DMS 273 (cell line): ENCODE results near the gene GPC1.

Experiments
- DNase-seq: peaks from one replicate; lab custom pipeline; 2025; ENCODE audit not compliant: unreplicated experiment; lab: John Stamatoyannopoulos, UW

GPC1 gene

DNA sequence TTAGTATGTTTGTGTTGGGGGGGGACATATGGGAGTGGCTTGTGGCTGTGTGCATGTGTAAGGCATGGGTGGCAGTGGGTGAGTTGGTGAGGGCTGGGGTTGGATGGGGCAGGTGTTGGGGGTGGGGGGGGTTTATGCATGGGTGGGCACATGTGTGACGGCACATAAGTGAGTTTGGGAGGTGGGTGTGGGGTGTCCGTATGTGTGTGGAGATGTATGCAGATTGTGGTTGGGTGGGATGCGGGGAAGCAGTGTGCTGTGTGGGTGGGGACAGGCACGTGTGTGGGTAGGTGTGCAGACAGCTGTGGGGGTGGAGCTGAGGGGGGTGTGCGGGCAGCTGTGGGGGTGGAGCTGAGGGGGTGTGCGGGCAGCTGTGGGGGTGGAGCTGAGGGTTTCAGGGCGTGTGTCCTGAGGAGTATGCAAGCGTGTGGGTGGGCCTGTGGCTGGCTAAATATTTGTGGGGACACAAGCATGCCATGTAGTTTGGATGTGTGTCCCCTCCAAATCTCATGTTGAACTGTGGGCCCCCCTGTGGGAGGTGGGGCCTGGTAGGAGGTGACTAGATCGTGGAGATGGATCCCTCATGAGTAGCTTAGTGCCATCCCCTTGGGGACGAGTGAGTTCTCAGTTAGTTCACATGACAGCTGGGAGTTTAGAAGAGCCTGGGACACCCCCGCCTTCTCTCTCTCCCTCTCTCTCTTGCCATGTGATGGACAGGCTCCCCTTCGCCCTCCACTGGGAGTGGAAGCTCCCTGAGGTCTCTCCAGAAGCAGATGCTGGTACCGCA is 62.9 kb downstream of the GPC1 start:
- DNase-seq: no peak

DNA sequence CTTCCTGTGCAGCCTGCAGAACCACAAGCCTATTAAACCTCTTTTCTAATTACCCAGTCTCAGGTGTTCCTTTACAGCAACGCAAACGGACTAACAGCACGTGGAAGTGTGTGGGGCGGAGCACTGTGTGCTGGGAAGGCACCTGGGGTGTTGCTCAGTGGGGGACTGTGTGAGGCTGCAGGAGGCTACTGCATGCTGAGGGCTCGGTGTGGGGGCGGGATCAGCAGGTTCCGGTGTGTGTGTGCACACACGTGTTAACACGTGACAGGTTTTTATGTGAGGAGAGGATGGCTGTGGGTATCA is 63.4 kb downstream of the GPC1 start:
- no peak for DNase-seq

DNA sequence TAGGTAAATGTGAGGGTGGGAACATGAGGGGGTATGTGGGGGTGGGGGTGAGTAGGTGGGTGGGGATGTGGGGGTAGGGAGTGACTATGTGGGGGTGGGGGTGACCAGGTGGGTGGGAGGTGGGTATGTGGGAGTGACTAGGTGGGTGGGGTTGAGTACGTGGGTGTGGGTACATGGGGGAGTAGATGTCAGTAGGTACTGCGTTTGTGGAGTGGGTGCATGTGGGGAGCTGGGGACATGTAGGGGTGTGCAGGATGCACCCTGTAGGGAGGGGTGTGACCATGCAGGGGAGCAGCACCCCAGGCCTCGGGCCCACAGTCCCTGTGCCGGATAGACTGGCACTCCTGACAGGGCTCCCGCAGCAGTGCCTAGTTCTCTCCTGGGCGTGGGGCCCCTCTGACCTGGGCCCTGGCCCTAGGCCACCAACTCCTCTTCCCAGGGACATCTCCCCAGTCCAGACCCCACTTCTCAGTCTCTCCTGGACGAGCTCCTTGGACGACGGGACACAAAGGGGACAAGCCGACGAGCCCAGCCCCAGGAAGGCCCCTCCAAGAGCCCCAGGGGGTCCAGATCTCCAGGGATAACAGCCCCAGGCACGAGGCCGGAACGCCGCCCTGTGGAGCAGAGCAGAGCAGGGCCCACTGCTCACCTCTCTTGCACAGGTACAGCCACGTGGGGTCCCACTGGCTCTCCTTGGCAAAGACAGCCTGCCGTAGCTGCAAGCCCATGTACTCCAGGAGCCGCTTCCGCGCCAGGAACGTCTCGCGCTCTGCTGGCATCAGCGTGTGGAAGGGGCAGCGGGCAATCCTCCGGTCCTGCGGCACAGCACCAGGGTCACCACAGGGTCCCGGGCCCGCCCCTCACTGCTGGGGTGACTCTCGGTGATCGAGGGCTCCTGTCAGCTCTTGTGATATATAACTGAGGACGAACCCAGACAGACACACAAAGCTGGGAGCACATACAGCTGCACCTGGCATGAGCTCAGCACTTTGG is 64.1 kb downstream of the GPC1 start:
- no peak for DNase-seq

DNA sequence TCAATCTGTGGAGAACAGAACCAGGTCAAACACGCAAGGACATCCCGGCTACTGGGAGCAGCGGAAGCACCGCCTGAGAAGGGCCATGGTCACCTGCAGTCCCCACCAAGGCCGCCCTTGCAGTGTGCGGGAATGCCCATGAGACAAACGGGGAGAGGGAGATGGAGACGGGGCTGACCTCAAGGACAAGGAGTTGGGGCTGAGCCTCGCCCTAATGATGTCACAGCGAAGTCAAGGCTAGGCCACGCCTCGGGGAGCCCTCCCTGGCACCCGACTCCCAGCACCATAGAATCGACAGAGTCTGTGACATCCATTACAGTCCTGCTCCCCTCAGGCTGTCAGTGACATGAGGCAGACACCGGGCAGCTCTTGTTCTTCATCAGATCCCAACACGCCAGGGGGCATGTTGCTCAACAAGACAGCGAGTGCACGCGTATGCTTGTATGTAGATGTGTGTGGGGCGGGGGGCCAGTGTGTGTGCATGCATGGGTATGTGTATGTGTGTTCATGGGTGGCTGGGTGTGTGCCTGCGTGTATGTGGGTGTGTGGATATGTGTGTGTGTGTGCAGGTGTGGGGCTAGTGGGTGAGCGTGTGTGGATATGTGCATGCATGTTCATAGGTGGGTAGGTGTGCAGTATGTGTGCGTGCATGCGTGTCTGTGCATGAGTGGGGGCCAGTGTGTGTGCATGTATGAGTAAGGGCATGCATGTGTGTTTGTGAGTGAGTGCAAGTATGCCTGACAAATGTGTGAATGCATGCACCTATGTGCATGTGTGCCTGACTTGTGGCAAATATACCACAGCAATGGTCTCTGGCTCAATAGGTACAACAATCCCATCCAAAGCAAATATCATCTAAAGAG is 65.3 kb downstream of the GPC1 start:
- DNase-seq: no peak

DNA sequence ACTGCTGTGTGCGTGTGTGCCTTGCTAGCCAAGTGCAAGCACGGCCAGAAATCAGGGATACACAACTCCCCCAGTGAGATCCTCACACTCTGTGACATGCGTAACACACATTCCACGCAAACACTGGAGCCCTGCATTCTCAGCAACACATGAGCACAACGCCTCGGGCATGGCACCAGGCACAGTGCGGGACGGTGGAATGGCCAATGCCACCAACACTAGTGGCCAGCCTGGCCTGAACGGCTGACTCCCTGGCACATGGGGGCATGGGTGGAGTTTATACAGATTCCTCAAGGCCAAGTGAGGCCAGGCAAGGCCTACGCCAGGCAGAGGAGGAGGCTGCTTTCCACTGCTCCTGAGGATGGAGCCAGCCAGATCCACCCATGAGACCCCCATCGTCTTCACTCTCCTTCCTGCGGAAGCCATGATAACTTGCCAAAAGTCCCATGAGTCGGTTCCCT is 66.1 kb downstream of the GPC1 start:
- DNase-seq: no peak

DNA sequence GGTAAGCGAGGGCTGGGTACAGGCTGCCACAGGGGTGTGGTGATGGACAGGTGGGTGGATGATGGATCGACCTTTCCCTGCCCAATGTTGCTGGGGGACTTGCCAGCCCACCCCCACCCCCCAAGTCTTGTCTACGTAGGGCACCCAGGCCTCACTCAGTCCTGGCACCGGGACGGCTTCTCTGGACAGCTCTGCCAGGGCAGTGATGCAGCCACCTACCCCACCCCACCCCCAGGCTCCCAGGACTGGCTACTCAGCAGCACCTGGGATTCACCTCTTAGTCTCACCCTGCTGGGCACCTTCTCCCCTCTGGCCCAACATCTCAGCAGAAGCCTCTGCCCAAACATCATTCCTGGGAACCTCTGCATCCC is 66.6 kb downstream of the GPC1 start:
- DNase-seq: no peak

DNA sequence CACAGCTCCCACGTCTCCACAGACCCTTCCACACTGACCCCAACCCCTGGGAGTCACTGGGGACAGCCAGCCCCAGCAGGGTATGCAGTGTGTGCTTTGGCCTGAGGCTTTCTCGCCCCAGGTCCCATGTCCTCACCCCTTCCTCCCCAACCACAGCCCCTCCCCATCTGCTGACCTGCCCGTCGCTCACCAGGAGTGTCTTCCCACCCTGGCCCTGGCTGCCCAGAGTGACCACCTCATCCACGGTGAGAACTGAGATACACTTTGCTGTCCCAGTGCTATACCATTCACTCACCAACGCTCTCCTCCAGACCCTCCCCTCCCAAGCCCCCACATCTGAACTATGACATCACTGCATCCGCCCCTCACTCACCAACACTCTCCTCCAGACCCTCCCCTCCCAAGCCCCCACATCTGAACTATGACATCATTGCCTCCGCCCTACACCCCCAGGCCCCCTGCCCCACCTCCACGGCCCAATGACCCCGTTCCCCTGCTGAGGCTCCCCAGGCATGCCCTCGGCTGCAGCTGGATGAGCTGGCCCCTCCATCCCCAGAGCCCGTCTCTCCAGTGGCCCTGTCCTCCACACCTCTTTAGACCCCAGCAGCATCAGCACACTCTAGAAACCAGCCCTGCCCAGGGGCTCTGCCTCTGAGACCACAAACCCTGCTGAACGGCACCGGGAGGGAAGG is 67.1 kb downstream of the GPC1 start:
- no peak for DNase-seq

DNA sequence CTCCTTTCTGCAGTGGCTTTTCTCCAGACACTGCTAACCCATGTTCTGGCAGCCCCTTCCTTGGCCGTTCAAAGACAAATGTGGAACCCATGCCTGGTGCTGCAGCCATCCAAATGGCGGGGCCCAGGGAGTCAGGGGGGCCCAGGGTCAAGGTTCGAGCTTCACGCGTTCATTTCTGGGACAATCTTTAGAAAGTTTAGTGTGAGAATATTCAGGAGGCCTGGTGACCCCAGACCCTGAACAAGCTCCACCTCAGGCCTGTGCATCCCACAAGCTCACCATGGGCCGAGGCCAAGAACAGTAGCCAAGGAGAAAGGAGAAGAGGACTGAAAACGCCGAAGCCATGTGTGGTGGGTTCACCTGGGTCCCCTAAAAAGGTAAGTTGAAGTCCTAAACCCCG is 67.9 kb downstream of the GPC1 start:
- DNase-seq: no peak

DNA sequence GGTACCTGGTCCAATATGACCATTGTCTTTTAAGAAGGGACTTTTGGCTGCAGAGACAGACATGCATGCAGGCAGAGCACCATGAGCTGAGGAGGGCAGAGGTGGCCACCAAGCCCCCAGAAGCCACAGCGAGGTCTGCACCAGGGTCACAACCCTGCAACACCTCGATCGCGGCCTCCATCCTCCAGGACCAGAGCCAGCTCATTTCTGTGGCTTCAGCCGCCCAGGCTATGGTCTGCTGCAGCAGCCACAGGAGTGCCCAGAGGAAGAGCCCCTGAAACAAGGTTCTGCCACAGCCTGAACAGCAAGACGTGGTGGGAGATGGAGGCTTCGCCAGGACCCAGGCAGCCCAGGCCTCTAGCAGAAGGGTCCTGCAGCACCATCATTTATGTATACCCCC is 68.4 kb downstream of the GPC1 start:
- DNase-seq: no peak

DNA sequence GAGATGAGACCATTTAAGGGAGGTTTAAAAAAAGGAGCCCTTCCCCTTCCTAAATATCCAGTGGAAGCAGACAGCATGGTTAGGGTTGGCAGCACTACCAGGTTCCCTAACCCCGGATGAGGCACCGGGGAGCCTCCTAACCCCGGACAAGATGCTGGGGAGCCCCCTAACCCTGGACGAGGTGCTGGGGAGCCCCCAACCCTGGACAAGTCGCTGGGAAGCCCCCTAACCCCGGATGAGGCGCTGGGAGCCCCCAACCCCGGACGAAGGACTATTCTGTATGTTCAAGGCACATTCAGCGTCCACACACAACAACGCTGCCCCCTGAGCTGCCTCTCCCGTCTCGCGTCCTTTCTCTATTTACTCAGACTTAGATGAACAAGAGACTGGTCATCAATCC is 70.4 kb downstream of the GPC1 start:
- no peak for DNase-seq

DNA sequence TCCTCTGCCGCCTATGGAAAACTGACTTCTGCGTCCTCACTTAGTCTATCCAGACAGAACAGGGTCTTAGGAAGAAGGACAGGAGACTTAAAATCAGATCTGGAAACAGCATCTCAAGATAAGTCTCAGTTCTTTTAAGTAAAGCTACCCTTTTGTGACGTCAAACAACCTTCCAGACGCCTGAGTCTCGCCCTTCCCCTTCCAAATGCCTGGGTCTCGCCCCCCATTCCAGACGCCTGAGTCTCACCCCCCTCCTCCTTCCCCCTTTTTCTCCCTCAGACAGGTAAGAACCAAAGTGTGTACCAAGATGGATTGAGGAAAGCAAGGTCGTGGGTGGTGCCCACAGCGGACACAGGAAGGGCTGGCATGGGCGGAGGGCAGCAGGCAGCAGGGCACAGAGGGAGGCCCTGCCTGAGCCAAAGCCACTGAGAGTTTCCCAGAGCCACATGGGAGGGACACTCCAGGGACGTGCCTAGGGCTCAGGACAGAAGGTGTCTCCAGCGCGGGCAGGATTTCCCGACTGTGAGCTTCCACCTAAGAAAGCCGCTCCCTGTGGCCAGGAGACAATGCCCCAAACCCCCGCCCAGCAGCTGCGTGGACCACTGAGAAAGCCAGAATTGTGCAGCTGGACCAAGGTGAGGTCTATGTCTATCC is 71.1 kb downstream of the GPC1 start:
- no peak for DNase-seq

DNA sequence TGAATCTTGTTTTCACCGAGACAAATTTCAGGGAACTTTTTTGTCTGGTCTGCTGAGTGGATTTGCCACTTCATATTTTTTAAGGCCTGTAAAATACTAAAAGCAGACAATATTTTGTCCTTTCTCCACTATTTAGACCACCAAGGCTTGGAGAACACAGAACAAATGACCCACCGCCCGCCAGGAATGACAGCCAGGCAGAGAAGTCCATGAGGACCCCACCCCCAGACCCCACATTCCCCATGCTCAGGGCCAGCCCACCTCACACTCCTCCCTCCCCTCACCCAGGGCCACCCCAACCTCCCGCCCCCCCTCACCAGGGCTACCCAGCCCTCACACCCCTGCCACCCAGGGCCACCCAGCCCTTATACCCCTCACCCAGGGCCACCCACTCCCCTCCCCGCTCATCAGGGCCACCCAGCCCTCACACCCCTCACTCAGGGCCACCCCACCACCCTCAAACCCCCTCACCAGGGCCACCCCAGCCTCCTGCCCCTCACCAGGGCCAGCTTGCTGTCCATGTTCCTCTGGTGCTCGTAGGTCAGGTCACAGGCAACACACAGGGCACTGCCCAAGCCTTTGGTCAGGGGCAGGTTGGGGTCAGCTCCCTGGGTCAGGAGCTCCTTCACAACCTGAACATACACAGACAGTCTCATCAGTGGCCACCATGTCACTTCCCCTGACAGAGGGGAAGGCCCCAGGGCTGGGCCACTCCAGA is 71.8 kb downstream of the GPC1 start:
- DNase-seq: no peak

DNA sequence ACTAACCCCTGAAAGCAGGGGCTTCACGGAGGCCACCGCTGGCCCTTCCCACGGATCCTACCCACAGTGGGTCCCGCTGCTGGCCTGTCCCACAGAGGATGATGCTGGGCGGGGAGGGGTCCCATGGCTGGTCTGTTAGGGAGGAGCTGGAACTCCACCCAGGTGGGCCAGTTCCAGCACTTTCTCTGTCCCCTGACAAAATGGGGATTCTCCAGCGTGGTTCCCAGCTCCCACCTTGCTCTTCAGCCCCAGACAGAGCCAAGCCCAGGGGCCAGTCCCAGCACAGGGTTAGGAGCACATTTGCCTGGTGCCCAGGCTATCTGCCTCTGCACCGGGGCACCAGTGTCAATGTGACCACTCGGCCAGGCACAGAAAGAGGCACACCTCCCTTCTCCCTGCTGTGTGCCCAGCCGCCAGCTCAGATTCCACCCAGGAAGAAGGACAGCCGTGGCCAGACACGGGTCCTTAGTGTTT is 72.4 kb downstream of the GPC1 start:
- DNase-seq: no peak

DNA sequence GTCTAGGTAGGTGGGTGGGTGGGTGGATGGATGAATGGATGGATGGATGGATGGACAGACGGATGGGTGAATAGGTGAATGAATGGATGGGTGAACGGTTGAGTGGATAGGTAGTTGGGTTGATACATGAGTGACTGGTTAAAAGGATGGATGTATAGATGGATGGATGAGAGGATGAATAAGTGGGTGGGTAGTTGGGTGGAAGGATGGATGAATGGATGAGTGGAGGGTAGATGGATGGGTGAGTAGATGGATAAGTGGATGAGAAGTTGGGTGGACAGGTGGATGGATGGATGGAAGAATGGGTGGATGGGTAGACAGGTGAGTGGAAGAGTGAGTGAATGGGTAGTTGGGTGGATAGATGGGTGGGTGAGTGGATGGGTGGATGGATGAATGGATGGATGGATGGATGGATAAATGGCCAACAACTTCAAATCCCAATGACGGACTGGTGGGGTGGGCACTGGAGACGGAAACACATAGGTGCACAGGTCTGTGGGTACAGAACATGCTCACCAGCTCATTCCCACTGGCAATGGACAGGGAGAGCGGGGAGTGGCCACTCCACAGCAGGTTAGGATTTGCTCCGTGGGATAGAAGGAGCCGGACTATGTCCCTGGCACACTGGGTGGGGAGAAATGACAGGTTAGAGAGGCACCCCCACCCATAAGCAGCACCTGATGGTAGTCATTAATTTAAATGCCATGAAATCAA is 73.5 kb downstream of the GPC1 start:
- DNase-seq: no peak

DNA sequence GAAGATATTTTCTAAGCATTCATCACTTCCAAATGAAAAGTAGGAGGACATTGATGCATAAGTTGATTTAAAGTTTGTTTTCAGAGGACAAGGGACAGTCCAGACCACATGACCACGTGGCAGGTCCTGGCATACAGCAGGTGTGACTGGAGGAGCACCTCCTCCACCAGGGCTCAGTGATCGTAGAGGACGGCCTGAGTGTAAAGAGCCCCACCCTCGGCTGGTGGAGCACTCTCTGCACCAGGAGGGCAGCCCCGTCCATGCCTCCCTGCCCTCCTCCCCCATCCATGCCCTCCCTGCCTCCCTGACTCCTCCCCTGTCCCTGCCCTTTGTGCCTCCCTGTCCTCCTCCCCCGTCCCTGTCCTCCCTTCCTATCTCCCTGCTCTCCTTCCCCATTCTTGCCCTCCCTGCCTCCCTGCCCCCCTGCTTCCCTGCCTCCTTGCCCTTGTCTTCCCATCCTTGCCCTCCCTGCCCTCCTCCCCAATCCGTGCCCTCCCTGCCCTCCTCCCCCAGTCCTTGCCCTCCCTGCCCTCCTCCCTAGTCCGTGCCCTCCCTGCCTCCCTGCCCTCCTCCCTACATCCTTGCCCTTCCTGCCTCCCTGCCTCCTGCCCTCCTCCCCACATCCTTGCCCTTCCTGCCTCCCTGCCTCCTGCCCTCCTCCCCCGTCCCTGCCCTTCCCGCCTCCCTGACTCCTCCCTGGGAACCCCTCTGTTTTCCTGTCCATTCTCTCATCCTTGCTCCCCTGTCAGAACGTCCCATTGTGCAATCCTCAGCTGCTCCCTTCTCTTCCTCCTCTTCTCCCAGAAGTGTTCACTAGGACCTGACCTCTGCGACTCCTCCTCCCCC is 74.4 kb downstream of the GPC1 start:
- DNase-seq: no peak

DNA sequence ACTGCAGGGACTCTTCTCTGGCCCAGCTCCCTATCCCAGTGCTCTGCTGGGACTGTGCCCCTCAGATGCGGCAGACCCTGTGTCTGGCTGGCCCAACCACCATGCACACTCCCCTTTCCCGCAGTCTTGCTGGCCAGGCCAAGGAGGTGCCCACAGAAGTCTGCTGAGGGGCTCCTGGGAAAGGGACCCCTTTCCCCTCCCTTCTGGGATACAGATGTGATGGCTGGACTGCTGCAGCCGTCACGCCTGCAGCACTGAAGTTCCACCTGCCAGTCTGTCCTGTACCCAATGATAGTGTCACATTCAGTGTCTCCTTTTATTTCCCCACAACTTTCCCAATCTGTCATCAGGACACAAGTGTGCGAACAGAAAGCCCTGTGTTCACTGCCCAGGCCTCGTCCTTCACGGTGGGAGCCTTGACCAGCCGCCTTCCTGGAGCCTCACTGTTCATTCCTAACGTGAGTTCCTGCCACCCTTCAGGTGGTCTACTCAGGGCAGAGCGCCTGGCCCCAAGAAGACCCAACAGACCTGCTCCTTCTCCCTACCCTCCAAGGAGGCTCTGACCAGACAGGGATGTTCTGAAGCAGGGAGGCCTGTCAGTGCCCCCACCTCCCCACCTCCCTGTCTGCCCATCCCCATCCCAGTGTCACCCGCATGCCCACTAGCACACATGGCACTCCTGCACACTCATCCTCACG is 75.2 kb downstream of the GPC1 start:
- DNase-seq: no peak

DNA sequence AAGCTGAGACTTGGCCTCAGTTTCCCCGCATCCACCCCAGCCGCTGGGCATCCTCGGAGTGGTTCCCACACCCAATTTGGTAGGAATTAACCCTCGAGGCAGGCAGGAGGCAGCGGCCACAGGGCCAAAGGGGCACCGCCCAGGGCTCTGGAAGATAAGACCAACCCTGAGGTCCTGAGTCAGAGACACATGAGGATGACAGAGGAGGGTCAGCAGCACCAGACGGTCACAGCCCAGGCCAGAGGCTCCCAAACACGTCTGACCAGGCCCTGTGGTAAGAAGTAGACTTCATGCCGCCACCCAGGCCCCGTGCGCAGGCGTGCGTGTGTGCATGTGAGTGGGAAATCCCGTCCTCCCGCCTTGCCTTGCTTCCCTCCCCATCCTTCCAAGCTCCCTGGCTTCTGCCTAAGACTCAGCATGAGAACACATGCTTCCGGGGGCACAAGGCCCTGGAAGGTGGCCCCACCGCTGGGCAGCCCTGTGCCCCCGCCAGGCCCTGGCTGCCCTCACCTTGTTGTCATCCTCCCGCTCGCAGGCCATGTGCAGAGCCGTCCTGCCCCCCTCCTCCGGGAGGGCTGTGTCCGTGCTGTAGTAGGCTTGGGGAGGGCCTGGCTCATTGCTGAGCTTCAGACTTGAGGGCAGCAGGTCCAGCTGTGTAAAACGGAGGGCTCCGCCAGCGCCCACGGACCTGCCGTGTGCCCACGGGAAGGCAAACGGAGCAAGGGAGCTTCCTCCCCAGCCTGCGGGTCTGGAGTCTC is 76.1 kb downstream of the GPC1 start:
- DNase-seq: no peak
